ENCODE data around the gene ZNF296.

DNA sequence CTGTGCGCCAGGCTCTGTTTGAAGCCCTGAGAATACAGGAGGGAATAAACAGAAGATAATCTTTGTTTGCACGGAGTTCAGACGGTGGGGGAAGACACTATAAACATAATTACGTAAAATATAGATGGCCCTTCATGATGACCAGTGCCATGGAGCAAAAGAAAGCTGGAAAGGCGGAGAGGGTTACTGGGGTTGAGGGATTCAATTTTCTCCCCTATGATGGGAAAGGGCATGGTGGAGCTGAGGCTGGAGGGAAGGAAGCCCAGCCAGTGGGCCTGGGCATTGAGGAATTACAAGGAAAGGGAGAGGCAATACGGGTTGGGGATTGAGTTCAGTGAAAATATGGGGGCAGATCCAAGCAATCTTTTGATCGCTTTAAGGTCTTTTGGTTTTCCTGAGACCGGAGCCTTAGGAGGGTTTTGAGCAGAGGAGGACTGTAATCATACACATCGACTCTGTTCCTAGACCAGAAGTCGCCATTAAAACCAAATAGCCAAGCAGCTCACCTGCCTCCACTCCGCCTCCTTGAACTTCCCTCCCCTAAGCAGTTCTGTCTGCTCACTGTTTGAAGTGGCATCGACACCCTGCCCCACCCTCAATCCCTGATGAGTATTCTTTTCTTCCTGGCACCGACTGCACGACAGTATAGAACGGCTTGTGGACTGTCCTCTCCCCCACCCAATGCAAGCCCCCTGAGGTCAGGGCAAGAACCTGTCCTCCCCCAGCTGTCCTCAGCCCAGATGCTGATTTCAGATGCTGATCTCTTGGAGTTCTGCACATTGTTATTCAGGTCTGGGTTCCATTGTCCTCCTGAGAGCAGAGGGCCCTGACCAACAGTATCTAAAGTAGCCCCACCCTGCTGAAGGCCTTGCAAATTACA is 813 bp upstream of the ZNF296 start:
- TF ChIP-seq, protein P1, sequence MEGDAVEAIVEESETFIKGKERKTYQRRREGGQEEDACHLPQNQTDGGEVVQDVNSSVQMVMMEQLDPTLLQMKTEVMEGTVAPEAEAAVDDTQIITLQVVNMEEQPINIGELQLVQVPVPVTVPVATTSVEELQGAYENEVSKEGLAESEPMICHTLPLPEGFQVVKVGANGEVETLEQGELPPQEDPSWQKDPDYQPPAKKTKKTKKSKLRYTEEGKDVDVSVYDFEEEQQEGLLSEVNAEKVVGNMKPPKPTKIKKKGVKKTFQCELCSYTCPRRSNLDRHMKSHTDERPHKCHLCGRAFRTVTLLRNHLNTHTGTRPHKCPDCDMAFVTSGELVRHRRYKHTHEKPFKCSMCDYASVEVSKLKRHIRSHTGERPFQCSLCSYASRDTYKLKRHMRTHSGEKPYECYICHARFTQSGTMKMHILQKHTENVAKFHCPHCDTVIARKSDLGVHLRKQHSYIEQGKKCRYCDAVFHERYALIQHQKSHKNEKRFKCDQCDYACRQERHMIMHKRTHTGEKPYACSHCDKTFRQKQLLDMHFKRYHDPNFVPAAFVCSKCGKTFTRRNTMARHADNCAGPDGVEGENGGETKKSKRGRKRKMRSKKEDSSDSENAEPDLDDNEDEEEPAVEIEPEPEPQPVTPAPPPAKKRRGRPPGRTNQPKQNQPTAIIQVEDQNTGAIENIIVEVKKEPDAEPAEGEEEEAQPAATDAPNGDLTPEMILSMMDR (IDR thresholded peaks at IDR 0.05): no peak
- TF ChIP-seq ZNF121 (CRISPR knock-in tag; IDR thresholded peaks at IDR 0.05) (no peak), ZNF416 (CRISPR knock-in tag; IDR thresholded peaks at IDR 0.05) (no peak), NR2C2 (CRISPR knock-in tag; IDR thresholded peaks at IDR 0.05) (no peak), ZNF138 (CRISPR knock-in tag; conservative IDR thresholded peaks at IDR 0.05) (no peak), ELF4 (CRISPR knock-in tag; IDR thresholded peaks at IDR 0.05; ENCODE audit: low read depth) (no peak), MYBL2 (CRISPR knock-in tag; IDR thresholded peaks at IDR 0.05) (no peak), CREB1 (CRISPR knock-in tag; IDR thresholded peaks at IDR 0.05) (no peak), JUN (CRISPR knock-in tag; IDR thresholded peaks at IDR 0.05) (no peak), ZBTB21 (CRISPR knock-in tag; IDR thresholded peaks at IDR 0.05; ENCODE audit: borderline replicate concordance) (no peak)
- TF ChIP-seq, protein P2, sequence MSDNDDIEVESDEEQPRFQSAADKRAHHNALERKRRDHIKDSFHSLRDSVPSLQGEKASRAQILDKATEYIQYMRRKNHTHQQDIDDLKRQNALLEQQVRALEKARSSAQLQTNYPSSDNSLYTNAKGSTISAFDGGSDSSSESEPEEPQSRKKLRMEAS (CRISPR knock-in tag; IDR thresholded peaks at IDR 0.05): peak; percentile 28
- TF ChIP-seq, protein P3, sequence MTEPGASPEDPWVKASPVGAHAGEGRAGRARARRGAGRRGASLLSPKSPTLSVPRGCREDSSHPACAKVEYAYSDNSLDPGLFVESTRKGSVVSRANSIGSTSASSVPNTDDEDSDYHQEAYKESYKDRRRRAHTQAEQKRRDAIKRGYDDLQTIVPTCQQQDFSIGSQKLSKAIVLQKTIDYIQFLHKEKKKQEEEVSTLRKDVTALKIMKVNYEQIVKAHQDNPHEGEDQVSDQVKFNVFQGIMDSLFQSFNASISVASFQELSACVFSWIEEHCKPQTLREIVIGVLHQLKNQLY (CRISPR knock-in tag; IDR thresholded peaks at IDR 0.05): no peak
- TF ChIP-seq, protein P4, sequence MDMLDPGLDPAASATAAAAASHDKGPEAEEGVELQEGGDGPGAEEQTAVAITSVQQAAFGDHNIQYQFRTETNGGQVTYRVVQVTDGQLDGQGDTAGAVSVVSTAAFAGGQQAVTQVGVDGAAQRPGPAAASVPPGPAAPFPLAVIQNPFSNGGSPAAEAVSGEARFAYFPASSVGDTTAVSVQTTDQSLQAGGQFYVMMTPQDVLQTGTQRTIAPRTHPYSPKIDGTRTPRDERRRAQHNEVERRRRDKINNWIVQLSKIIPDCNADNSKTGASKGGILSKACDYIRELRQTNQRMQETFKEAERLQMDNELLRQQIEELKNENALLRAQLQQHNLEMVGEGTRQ (CRISPR knock-in tag; IDR thresholded peaks at IDR 0.05): 0 out of 2 replicates have a peak, but pooled peaks have one; percentile 17
